GM04504 (cell line): Measurements from ENCODE around the gene SIGLEC1.

Experiments
- DNase-seq: peaks from one replicate; pipeline ENCODE4 v3.0.0-alpha.2; 2012; ENCODE audit warnings: low read depth

The SIGLEC1 gene

DNA sequence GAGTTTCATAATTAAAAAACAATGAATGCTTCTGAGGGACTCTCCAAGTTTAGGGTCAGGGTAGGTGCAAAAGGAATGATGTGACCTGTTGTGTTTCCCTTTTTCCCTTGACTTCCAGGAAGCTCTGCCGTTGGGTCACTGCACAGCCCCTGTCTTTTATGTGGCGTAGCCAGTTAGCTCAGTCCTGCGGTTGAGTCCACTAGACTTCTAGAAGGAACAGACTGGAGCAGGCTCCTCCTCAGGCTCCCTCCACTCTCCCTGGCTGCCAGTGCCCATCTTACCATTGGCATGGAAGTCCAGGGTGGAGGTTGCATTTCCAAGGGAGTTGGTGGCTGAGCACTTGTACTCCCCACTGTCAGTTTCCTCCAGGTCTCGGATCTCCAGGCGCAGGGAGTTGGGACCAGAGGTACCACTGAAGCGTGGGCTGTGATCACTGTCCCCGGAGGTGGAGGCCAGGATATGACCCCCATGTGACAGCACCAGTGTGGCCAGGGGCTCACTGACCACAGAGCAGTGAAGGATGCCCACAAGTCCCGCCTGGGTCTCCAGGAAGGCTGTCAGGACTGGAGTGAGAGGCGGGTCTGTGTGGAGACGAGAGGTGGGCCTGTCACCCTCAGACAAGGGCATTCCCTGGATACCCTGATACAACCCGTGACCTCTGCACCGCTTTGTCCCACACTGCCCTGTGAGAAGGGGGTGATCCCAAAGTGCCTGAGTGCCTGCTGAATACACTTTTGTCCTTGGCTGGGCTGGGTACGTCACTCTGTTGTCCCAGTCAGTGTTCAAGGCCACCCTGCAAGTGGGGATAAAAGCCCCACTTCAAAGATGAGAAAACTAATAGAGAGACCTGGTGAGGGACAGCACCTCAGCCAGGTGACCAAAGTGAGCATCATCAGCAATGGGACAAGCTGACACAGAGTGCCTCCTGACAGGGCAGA, 11.1 kb downstream of the SIGLEC1 start:
- DNase-seq = no peak

GRCh38 chr20:3699037-3699436, 13.4 kb downstream of the SIGLEC1 start:
- no peak for DNase-seq

GRCh38 chr20:3698591-3699001, 13.8 kb downstream of the SIGLEC1 start:
- no peak for DNase-seq

DNA sequence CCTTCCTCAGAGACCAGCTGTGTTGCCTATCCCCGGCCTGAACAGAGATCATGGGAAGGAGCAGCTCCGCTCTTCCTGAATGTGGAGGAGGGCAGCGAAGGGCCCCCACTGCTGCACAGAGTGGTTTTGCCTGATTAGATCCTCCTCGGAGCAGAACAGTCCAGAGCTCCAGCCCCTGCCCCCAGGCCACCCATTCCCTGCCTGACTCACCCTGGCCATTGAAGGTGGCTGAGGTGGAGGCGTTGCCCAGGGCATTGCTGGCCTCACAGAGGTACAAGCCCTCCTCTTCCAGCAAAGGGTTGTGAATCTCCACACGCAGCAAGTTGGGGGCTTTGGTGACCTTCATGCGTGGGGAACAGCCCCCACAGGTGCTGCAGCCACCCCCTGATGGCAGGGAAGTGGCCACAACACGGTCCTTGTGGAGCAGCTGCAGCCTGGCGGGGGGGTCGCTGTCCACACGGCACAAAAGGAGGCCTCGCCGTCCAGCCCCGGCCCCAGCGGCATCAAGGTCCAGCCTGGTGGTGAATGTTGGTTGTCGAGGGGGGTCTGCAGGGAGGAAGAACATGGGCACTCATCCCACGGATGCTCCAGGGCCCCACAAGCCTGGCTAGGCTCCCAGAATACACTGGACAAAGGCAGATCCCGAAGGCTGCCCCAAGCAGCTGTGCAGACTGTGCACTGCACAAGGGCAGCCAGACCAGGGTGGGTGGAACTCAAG, 14.7 kb downstream of the SIGLEC1 start:
- DNase-seq = no peak

DNA sequence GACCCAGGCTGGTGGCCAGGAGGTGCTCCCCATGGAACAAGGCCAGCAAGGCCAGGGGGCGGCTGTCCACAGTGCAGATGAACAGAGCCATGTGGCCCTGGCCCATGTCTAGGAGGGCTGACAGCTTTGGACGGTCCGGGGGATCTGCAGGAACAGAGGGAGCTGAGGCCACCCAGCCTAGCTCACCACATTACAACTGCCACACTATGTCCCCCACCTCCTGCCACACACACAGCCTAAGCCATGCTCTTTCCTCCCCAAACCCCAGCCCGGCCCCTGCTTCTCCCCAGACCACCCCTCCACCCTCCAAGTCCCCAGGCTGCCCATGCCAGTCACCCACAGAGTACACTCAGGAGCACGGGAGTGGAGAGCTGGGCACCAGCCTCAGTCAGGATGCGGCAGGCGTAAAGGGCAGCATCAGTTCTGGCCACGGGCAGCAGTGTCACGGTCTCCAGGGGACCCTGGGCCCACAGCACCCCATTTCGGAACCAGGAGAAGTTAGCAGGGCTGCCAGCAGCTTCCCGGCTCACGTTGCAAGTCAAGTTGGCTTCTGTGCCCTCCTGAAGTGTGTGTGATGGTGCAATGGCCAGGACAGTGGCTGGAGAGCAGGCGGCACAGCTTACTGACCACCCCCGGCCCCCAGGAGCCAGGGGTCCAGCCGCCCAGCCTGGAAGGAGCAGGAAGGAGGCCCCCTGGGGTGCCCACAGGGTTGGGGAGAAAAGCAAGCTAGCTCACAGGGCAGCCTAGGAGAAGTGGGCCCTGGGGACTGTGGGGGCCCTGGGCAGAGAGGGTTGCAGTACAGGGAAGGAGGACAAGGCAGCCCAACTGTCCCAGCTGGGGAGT, 15.4 kb downstream of the SIGLEC1 start:
- DNase-seq = no peak

DNA sequence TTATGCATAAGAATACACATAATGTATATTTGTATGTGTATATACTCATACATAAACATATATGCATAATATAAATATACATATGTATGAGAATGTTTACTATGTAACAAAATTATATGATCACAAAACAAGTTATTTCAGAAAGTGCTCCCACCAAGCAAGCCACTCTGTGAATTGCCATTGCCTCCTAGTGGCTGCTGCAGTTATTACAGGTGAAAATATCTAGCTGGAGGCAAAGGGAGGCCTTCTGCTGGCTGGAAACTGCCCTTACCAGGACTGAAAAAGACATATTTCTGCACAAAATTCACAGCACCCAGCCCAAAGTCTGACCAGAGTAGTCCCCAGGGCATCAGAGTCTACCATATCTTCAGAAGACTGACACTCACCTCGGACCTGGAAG, 16.2 kb downstream of the SIGLEC1 start:
- DNase-seq = no peak

DNA sequence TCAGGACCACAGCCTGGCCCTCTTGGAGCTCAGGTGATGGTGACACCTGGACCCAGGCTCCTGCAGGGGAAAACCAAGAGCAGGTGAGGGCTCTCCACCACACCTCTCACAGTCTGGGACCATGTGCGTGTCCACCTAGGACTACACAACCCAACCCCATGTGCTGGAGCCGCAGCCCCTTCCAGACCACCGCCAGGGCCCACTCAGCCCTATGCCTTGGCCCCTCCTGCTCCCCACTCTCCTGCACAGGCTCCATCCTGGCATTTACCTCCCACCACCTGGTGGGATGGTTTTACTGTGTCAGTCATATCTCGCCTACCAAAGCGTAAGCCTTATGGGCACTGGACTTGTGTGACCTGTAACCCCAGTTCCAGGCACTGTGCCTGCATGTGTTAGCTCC, 17.5 kb downstream of the SIGLEC1 start:
- DNase-seq = no peak

DNA sequence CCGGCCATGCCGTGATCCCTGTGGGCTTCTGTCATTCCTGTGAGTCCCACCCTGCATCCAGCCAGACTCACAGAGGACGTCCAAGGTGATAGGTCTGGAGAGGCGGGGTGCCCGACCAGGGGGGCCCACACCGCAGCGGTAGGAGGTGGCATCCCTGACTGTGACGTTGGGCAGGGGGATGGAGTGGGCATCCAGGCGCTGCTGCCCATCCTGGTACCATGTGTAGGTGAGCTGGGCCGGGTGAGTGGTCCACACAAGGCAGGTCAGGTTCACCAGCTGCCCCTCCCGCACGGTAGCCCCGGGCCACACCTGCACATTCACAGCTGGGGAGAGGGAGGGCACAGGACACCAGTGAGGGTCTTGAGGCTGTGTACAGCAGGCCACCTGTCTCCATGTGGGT, 19.0 kb downstream of the SIGLEC1 start:
- no peak for DNase-seq

- no peak for DNase-seq
Observed at GRCh38 chr20:3692706-3693294, 19.6 kb downstream of the SIGLEC1 start.

GRCh38 chr20:3691897-3692296, 20.5 kb downstream of the SIGLEC1 start:
- no peak for DNase-seq

GRCh38 chr20:3691306-3691705, 21.1 kb downstream of the SIGLEC1 start:
- no peak for DNase-seq

DNA sequence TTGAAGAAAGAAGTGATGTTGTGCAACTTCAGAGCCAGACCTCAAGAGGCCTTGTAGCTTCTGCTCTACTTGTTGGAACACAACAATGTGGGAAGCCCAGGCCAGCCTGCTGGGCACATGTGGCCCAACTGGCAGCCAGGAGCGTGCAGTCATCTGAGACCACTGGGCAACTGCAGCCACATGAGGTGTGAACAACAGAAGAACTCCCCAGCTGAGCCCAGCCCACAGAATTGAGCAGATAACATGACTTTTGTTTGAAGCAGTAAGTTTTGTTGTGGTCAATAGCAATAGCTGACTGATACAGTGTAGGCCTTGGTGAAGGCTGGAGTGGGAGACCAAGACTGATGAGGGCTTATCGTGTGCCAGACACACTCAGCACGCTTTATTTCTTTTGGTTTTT, 22.0 kb downstream of the SIGLEC1 start:
- no peak for DNase-seq

- no peak for DNase-seq
Observed at GRCh38 chr20:3689978-3690377, 22.4 kb downstream of the SIGLEC1 start.

DNA sequence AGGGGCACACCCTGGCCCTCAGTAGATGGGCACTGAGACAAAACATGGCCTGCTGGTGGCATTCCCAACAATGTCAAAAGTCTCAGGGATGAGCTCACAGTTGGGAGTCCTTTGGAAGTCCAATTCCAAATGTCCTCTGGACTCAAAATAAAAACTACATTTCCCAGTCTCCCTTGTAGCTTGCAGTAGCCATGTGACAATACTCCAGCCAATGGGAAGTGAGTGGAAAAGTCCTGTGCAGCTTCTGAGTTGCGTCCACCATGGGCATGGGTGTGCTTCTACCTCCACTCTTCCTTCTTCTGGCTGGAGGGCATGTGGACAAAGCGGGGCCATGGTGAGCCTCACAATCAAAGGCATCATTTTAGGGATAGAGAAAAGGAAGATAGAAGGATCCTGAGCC, 24.7 kb downstream of the SIGLEC1 start:
- DNase-seq = no peak

DNA sequence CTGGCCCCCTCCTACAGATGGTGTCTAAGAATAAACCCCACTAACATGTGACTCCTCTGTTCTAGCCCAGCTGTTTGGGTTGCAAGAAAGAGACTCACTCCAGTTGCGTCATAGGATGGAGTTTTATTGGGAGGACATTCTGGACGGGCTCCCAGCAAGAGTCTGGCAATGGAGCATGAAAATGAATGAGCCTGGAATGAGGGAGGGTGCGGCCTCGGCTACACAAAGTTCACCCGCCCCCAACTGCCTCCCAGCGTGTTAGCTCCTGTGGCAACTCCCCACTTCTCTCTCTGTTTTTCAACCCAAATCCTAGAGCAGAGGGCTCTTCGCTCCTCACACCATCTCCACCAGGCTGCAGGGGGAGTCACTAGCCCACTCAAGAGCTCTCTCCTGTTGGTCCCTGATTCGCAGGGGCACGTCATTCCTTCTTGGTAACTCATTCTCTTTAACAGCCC, 25.5 kb downstream of the SIGLEC1 start:
- DNase-seq = peak; percentile 96

DNA sequence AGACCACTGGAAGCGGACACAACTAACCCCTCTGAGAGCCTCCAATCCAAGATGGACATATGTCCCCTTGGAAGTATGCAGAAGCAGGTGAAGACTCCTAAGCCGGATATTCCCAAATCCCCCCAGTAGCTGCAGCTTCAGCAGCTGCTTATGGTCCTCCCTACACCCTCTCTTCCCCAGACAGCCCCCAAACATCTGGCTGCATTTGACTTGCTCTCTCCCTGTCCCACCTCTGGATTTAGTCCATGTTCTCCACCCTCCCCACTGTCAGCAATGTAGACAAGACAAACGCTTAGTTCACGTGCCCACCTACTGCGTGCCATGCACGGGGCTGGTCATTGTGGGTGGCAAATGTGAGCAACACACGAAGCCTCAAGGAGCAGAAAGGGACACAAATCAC, 26.0 kb downstream of the SIGLEC1 start:
- DNase-seq = no peak

GRCh38 chr20:3685341-3685740, 27.1 kb downstream of the SIGLEC1 start:
- no peak for DNase-seq

GRCh38 chr20:3681931-3682781, 30.2 kb downstream of the SIGLEC1 start, which contains the start of gene ADAM33:
ADAM33 (minus strand) TSS chr20:3682010; CDS start chr20:3682004, 6 bp downstream.
- DNase-seq = no peak

GRCh38 chr20:3681352-3681930, 31.0 kb downstream of the SIGLEC1 start:
- no peak for DNase-seq

DNA sequence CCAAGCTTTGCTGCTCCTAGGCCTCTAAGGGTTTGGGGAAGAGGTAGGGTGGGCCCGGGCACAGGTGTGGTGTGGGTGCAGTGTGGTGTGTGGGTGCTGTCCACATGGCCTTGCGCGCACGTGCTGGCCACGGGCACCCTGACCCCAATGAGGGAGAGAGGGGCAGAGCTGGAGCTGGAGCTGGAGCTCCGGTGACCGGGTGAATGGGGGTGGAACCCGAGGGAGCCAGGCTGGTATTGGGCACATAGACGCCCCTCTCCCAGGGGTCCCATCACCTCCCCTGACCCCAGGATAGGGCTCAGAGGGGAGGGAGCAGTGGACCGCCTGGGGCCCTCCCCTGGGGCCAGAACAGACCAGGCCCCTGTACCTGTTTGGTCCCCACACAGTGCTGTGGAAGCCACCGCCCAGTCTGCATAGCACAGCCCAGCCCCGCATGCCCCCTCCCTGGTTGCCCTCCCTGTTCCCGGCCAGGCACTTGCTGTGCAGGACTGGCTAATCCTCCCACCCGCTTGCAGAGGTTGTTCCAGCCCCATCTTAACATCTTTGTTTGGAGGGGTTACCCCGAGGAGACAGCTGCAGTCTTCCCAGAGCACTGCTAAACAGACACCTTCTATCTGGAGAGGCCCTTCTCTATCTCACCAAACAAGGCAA, 31.6 kb downstream of the SIGLEC1 start:
- DNase-seq = no peak
